ENCODE measurements around the gene NPC1. TPM values are rescaled to one million over a fixed set of nuclear protein-coding genes. Genes with fewer than 3 reads are reported as not detected.

The NPC1 gene
- total RNA-seq, 1 donor from 2014 or later: 40.1 TPM

DNA sequence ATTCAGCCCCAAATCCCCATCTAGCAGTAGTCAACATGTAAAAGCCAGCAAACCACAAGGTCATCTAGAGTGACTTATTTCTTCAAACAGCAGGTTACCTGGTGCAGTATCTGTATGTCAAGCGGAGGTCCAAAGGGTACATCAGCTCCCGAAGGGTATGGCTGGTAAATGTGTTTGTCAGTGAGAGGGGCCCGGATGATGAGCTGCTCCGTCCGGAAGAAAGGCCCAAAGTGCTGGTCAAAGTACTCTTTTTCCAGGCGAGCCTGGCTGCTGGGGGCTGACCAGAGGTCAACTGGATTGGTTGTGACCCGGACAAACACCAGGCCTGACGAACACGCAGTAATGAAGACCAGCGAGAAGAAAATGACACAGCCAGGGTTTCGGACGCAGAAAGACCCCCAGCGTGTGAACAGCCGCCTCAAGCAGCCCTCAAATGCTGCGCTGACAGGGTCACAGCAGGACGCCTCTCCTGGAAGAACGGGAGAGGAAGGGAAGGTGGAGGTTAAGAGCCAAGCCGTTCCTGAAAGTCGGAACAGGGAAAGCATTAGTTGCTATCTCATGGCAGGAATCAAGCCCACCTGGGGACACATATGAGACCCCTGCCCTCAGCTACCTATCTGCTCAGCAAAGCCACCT lies 30.0 kb downstream of the NPC1 start:
- TF ChIP-seq, protein P1, sequence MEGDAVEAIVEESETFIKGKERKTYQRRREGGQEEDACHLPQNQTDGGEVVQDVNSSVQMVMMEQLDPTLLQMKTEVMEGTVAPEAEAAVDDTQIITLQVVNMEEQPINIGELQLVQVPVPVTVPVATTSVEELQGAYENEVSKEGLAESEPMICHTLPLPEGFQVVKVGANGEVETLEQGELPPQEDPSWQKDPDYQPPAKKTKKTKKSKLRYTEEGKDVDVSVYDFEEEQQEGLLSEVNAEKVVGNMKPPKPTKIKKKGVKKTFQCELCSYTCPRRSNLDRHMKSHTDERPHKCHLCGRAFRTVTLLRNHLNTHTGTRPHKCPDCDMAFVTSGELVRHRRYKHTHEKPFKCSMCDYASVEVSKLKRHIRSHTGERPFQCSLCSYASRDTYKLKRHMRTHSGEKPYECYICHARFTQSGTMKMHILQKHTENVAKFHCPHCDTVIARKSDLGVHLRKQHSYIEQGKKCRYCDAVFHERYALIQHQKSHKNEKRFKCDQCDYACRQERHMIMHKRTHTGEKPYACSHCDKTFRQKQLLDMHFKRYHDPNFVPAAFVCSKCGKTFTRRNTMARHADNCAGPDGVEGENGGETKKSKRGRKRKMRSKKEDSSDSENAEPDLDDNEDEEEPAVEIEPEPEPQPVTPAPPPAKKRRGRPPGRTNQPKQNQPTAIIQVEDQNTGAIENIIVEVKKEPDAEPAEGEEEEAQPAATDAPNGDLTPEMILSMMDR (IDR thresholded peaks at IDR 0.05): no peak
- H3K4me3 Mint-ChIP-seq (ENCODE audit: unreplicated experiment): no peak overlapping the region
- no peak for DNase-seq (ENCODE audit: extremely low spot score, unreplicated experiment)
- no peak overlapping the region for H3K27ac Mint-ChIP-seq (ENCODE audit: unreplicated experiment)
- H3K9me3 Mint-ChIP-seq (ENCODE audit: unreplicated experiment): no peaks in the 10 kb centered on the region
- peaks cover 41% of the 10 kb centered on the region for H3K36me3 Mint-ChIP-seq (ENCODE audit: unreplicated experiment)
- no peaks in the 10 kb centered on the region for H3K4me1 Mint-ChIP-seq (ENCODE audit: unreplicated experiment)
- no peaks in the 10 kb centered on the region for H3K27me3 Mint-ChIP-seq (ENCODE audit: unreplicated experiment)

GRCh38 chr18:23553887-23554286 lies 32.4 kb downstream of the NPC1 start:
- Mint-ChIP-seq H3K36me3 (ENCODE audit: unreplicated experiment) (peaks cover 39% of the 10 kb centered on the region), H3K27me3 (ENCODE audit: unreplicated experiment) (no peaks in the 10 kb centered on the region), H3K4me1 (ENCODE audit: unreplicated experiment) (no peaks in the 10 kb centered on the region), H3K27ac (ENCODE audit: unreplicated experiment) (no peak overlapping the region), H3K9me3 (ENCODE audit: unreplicated experiment) (no peaks in the 10 kb centered on the region), H3K4me3 (ENCODE audit: unreplicated experiment) (no peak overlapping the region)
- no peak for DNase-seq (ENCODE audit: extremely low spot score, unreplicated experiment)
- TF ChIP-seq, protein P1 (IDR thresholded peaks at IDR 0.05): no peak

DNA sequence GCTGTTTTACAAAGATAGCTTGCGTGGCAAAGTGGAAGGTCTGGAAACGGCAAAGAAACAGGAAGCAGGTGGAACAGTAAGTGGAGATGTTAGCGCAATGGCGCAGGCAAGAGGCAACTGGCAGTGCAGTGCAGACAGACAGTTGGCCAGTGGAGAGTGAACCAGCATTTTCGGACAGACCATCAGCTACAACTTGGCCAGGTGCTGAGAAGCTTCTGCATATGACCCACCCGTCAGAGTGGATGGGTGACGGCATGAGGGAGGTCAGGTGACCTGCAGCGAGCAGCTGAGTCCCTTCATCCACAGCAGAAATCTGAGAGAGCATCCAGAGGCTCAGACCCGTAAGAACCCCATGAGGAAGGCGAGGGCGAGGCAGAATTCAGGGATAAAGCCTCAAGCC lies 33.8 kb downstream of the NPC1 start:
- TF ChIP-seq, protein P1 (IDR thresholded peaks at IDR 0.05): no peak
- Mint-ChIP-seq H3K27me3 (ENCODE audit: unreplicated experiment) (no peaks in the 10 kb centered on the region), H3K4me1 (ENCODE audit: unreplicated experiment) (no peaks in the 10 kb centered on the region), H3K9me3 (ENCODE audit: unreplicated experiment) (no peaks in the 10 kb centered on the region), H3K4me3 (ENCODE audit: unreplicated experiment) (no peak overlapping the region), H3K27ac (ENCODE audit: unreplicated experiment) (no peak overlapping the region), H3K36me3 (ENCODE audit: unreplicated experiment) (peaks cover 37% of the 10 kb centered on the region)
- DNase-seq (ENCODE audit: extremely low spot score, unreplicated experiment): no peak

GRCh38 chr18:23551978-23552377 lies 34.3 kb downstream of the NPC1 start:
- no peak for DNase-seq (ENCODE audit: extremely low spot score, unreplicated experiment)
- no peaks in the 10 kb centered on the region for H3K27me3 Mint-ChIP-seq (ENCODE audit: unreplicated experiment)
- no peaks in the 10 kb centered on the region for H3K9me3 Mint-ChIP-seq (ENCODE audit: unreplicated experiment)
- H3K4me3 Mint-ChIP-seq (ENCODE audit: unreplicated experiment): no peak overlapping the region
- no peak overlapping the region for H3K27ac Mint-ChIP-seq (ENCODE audit: unreplicated experiment)
- TF ChIP-seq, protein P1 (IDR thresholded peaks at IDR 0.05): no peak
- no peaks in the 10 kb centered on the region for H3K4me1 Mint-ChIP-seq (ENCODE audit: unreplicated experiment)
- H3K36me3 Mint-ChIP-seq (ENCODE audit: unreplicated experiment): peaks cover 37% of the 10 kb centered on the region

DNA sequence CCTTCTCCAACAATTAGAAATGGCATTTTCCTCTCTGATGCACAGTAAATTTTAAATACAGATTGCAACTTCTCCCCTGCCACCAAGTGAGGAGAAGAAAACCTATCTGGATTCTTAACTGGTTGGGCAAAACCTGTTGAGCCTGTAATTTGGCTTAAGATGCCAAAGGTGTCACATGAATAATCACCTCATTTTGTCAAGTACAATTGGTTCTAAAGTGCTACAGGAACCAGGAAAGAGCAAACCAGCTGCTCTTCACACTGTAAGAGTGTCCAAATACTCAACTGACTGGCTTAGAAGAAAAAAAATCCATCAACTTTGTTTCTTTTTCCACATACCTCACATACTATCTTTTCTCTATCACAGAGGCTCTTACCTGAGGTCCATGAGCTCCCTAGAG lies 35.4 kb downstream of the NPC1 start:
- H3K27ac Mint-ChIP-seq (ENCODE audit: unreplicated experiment): no peak overlapping the region
- H3K27me3 Mint-ChIP-seq (ENCODE audit: unreplicated experiment): no peaks in the 10 kb centered on the region
- no peaks in the 10 kb centered on the region for H3K9me3 Mint-ChIP-seq (ENCODE audit: unreplicated experiment)
- TF ChIP-seq, protein P1 (IDR thresholded peaks at IDR 0.05): no peak
- no peaks in the 10 kb centered on the region for H3K4me1 Mint-ChIP-seq (ENCODE audit: unreplicated experiment)
- peaks cover 38% of the 10 kb centered on the region for H3K36me3 Mint-ChIP-seq (ENCODE audit: unreplicated experiment)
- no peak overlapping the region for H3K4me3 Mint-ChIP-seq (ENCODE audit: unreplicated experiment)
- no peak for DNase-seq (ENCODE audit: extremely low spot score, unreplicated experiment)

All from osteocyte (in vitro differentiated cells).